GM12875 (cell line): Measurements from ENCODE around the gene ARID1B.

Experiments used
- H3K4me3 ChIP-seq: one replicate; pipeline ENCODE4 v1.5.1; 2011; ENCODE audit warnings: low read depth, low read length, control low read depth
- CTCF ChIP-seq: IDR thresholded peaks from 2 replicates; pipeline ENCODE4 v1.5.1; 2011; ENCODE audit warnings: low read depth, mild to moderate bottlenecking, control low read depth, inconsistent platforms, low read length, moderate library complexity, borderline replicate concordance; ENCODE audit not compliant: insufficient read depth

Gene ARID1B

GRCh38 chr6:156794546-156795354 is 17.6 kb downstream of the ARID1B start:
- no peak for TF ChIP-seq CTCF
- no peak overlapping the region for H3K4me3 ChIP-seq

GRCh38 chr6:156795825-156796224 is 18.6 kb downstream of the ARID1B start:
- TF ChIP-seq CTCF = no peak
- no peak overlapping the region for H3K4me3 ChIP-seq

GRCh38 chr6:156796627-156797026 is 19.4 kb downstream of the ARID1B start:
- no peak overlapping the region for H3K4me3 ChIP-seq
- no peak for TF ChIP-seq CTCF

GRCh38 chr6:156797901-156798735 is 20.9 kb downstream of the ARID1B start:
- H3K4me3 ChIP-seq = no peak overlapping the region
- TF ChIP-seq CTCF = no peak

- no peak for TF ChIP-seq CTCF
- no peak overlapping the region for H3K4me3 ChIP-seq
These were observed 24.5 kb downstream of the ARID1B start for GRCh38 chr6:156801712-156802111.

- no peak for TF ChIP-seq CTCF
- no peak overlapping the region for H3K4me3 ChIP-seq
These were observed 26.2 kb downstream of the ARID1B start for GRCh38 chr6:156803353-156803752.

- H3K4me3 ChIP-seq = no peak overlapping the region
- no peak for TF ChIP-seq CTCF
These were observed 27.2 kb downstream of the ARID1B start for GRCh38 chr6:156804402-156804801.
